ENCODE measurements around the gene SCP2D1.
"Not testable (repeated sequence)": the region's sequence is repeated elsewhere in the genome, so short reads cannot be mapped to it uniquely, and the experiment has no call there.

The SCP2D1 gene

DNA sequence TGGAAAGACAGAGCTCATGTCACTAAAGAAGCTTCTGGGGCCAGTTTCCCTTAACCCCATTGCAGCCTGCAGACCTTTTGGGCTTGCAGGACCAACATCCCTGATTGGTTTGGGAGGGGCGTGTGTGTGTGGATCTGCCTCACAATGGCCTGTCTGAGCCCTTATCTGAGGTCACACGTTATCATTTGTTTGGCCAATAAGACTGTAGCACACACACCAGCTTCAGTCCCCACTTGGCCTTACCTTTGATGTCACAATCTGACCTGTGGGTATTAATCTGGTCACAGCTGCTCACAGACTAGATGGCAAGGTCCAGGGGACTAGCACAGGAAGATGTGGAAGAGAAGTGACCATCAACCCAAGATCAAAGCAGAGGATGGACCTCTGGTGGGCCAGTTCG lies at the start of gene SCP2D1:
SCP2D1 (plus strand) TSS at position 301 of the 400 bp plus-strand sequence; CDS start at position 334, 33 bp downstream.
- no peak for DNase-seq

DNA sequence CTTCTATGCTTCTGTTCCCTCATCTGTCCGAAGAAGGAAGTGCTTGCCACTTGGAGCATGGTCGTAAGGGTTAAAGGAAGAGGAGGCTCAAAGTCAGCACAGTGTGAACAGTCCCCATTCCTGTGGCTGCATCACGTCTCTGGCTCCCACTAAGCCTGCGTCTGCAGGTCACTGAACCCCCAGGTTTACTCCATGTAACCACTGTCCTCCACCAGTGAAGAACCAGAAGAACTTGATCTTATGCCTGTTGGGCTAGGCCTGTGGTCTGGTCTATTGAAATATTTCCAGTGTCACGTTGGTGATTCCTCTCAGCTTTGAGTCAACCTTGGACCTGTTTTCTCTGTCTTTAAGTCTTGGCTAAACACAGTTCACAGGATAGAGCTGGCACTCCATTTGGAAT lies 45.9 kb upstream of the SCP2D1 start:
- DNase-seq, result no peak

DNA sequence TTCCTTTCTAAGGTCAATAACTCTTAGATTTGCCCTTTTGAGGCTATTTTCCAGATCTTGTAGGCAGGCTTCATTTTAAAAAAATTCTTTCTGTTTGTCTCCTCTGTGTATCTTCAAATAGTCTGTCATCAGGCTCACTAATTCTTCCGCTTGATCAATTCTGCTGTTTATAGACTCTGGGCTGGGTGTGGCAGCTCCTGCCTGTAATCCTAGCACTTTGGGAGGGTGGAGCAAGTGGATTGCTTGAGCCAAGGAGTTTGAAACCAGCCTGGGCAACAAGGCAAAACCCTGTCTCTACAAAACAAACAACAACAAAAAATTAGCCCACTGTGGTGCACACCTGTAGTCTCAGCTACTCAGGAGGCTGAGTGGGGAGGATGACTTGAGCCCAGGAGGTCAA lies 40.0 kb upstream of the SCP2D1 start:
- no peak for DNase-seq

DNA sequence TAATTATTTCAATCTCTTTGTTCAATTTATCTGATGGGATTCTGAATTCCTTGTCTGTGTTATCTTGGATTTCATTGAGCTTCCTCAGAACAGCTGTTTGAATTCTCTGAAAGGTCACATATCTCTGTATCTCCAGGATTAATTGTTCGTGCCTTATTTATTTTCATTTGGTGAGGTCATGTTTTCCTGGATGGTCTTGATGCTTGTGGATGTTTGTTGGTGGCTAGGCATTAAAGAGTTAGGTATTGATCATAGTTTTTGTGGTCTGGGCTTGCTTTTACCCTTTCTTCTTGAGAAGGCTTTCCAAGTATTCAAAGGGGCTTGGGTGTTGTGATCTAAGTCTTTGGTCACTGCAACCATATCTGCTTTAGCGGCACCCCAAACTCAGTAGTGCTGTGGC lies 39.4 kb upstream of the SCP2D1 start:
- no peak for DNase-seq

DNA sequence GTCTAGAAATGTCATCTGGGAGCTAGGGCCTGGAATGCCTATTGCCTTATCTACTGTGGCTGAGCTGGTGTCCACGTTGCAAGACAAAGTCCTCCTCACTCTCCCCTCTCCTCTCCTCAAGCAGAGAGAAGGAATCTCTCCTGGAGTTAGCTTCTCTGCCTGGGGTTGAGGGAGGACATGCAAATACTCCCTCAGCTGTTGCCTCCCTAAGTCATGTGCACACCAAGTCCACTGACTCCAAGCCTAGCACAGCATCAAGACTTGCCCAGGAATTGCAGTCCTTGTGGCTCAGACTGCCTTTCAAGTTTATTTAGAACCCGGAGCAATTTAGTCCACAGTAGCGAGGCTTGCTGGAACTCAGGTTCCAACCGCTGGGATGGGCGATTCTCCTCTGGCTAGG lies 38.0 kb upstream of the SCP2D1 start:
- DNase-seq, result no peak

DNA sequence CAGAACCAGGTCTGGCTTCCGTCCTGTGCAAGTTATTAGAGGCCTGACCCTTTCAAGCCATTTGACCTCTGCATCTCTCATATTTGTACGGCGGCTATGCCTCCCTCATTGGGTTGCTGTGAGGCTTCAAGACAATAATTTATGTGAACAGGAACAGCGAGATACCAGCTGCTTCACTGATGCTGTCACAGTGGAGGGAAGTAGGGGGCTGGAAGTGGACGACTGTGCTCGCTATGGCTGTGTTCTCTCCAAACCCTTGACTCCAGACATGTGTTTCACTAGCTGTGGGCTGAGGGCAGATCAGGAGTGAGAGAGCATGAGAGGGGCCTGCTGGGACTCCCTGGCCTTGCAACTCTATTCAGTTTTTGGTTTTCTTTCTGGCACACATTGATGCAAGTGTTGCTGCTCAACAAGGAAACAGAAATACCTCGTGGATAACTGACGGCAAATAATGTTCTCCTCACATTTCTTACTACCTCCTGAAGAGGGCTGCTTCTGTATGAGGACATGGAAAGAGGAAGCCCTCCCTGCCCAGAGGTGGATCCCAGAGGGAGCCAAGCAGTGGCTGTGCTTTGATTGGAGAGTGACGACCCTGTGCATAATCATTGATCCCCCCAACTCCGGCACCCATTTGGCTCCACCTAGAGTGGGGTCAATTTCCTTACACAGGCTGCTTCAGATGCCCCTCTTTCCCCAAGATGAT lies 34.7 kb upstream of the SCP2D1 start:
- peak in 1 of 3 donors; percentile 18 for DNase-seq

DNA sequence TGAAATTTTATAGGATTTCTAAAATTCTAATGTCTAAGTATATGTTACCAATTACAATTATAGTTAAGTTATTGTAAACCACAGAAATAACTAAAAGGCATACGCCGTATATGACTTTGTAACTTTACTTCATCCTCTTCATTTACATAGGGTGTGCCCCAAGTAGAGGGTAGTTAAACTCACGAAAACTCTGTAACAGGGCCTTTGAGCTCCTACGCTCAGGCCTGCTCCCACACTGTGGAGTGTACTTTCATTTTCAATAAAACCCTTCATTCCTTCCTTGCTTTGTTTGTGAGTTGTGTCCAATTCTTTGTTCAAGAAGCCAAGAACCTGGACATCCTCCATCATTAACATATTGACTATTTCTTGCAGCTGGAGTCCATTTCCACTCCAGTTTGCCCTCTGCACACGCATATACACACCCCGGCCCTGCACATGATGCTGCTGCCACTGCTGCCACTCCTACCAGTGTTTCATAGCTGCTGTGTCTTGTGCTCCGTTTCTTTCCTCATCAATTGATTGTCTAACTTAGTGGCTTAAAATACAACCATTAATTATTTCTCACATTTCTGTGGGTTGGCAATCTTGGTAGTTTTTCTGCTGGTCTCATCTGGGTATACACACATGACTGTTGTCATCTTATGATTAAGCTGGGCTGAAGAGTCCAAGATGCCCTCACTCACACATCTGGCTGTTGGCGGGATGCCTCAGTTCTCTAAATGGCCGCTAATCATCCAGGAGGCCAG lies 33.0 kb upstream of the SCP2D1 start:
- DNase-seq, result no peak

DNA sequence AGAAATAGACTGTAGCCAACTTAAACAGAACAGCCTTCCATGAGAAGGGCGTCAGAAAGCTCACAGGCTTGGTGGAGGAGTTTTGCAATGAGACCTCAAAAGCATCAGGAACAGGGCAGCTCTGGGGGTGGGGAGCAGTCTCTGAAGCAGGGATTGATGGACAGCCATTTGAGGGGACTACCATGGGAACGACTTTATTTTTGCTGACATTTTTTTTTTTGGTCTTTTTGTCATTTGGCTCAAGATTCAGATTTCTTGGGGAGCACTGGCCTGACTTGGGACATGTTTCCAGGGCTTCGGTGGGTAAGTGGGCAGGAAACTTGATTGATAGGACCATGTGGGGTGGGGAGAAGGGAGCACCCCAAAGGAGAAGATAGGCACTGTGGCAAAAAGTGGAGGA lies 32.1 kb upstream of the SCP2D1 start:
- no peak for DNase-seq

DNA sequence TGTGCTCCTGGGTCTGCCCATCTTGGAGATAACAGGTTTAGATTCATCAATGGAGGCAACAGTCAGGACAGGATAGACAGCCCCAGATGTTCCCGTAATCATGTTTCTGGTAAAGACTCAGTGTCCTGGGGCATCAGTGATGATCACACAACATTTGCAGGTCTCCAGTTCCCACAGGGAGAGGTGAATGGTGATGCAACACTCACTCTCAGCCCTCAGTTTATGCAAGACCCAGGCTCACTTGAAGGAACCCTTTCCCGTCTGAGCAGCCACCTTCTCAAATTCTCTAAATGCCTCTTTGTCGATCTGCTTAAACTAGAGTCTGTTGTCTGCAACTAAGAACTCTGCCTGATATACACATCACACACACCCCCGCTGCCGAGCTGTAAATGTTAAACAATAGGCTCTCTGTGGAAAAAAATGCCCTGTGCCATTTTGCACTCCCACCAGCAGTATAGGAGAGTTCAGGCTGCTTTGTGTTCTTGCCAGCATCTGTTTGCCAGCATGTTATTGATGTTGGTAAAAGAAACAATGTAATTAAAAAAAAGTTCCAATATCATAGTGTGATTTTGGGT lies 30.1 kb upstream of the SCP2D1 start:
- no peak for DNase-seq

DNA sequence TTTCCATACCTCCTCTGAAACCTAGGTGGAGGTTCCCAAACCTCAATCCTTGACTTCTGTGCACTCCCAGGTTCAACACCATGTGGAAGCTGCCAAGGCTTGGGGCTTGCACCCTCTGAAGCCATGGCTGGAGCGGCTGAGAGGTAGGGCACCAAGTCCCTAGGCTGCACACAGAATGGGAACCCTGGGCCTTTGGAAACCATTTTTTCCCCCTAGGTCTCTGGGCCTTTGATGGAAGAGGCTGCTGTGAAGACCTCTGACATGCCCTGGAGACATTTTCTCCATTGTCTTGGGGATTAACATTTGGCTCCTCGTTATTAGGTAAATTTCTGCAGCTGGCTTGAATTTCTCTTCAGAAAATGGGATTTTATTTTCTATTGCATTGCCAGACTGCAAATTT lies 26.5 kb upstream of the SCP2D1 start:
- not testable (repeated sequence) for DNase-seq

DNA sequence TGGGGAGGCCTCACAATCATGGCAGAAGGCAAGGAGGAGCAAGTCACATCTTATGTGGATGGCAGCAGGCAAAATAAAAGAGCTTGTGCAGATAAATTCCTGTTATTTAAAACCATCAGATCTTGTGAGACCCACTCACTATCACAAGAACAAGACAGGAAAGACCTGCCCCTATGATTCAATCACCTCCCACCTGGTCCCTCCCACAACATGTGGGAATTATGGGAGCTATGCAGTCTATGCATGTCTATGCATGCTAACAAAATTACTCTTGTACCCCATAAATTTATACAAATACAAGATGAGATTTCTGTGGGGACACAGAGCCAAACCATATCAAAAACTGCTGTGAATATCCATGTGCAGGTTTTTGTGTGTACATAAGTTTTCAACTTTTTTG lies 25.6 kb upstream of the SCP2D1 start:
- DNase-seq, result peak in 1 of 3 donors; percentile 11

DNA sequence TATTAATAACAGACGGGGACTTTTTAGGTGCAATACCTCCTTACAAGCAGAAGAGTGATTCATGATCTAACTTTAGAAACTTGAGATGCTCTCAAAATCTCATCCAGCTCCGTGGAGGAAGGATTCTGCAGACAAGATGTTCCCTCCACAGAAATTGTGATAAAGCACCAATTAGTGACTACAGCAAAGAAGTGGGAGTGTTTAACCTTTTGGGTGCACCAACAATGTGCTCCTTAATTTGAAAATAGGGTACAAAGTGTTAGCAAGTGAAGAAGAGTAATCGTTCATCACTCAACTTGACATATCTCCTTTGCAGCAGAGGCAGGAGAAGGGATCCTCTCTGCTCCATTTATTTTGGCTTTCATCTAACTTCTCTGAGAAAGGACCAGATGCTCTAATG lies 22.8 kb upstream of the SCP2D1 start:
- DNase-seq, result no peak

DNA sequence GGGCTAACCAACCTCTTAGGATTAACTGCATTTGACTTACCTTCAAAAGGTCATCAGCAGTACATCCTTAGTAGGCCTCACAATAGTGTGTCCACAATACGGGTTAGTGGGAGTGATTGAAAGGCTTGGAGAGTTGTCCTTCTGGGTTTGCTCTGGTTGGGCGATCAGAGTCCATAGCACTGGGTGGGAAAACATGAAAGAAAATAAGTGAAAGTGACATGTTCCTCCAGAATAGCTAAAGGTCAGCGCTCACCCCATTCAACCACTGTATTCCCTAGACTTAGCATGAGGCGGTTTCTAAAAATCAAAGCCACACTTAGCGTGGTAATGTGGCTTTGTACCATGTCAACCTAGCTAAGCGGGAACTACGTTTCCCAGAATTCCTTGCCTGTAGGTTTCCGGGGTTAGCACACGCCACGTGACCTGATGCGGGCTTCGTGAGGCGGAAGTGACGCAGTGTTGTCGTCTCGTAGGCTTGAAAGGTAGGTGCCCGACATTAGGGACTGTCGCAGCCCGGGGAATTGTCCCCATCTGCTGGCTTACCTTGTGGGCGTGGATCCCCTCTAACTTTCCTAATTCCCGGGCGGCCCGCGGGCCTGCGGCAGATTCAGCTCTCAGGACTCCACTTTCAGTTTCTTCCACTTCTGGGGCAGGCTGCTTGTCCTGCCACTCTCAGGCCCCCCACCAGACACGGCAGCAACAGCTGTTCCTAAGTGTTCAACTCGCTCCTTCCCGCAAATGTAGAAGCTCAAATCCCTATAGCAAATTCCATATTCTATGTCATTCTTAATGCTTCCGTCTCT lies 19.8 kb upstream of the SCP2D1 start:
- DNase-seq, result peak; percentile 93 to 95 (median 93)

DNA sequence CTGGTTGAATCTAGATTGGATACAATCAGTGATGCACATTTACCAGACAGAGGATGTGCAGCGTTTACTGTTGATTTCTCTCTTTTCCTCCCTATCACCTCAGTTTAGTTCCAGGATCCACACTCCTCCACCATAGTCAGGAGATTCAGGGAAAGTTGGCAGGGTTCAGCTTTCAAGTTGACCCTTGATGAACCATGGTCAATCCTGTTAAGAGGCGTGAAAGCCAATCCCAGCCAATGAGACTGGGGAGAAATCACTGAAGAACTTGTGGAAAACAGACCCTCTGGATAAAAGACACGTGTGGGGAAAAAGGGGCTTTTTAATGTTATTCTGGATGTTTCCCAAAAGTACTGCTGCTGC lies 19.2 kb upstream of the SCP2D1 start:
- no peak for DNase-seq

DNA sequence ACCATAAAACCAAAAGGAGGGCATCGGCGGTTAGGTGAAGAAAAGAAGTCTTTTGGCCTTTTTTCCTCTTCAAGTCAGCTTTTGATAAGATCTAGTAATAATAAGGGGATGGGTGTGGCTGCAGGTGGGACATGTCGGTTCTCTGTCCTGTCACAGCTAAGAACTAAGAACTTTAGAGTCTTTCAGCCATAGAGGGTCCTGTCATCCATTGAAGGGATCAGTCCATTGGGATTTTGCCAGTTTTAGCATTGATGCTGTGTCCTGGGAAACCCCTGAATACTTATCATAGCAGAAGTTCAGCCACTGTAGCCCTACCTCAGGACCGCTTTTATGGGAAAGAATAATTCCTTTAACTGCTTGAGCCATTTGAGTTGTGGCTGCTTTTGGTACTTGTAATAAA lies 18.2 kb upstream of the SCP2D1 start:
- DNase-seq, result no peak

DNA sequence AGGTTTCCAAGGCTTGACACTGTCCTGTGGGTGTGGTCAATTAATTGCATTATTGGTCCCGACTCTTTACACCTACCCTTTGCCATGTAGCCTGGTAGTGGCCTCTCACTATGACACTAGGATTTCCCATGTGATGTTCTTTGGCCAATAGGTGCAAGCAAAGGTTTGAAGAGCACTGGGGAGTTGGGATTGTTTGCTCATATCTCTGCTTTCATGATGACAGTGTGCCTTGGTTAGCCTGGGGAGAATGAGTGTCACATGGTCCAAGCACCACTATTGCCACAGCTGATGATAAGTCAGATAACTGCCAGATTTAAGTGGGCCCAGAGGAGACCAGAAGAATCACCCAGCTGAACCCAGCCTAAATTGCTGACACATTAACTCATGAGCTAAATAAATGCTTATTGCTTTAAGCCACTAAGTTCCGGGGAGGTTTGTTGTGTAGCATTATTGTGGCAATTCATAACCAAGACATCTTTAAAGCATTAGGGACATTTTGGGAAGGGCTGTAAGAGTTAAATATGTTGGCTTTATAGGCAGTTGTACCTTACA lies 17.2 kb upstream of the SCP2D1 start:
- DNase-seq, result no peak

DNA sequence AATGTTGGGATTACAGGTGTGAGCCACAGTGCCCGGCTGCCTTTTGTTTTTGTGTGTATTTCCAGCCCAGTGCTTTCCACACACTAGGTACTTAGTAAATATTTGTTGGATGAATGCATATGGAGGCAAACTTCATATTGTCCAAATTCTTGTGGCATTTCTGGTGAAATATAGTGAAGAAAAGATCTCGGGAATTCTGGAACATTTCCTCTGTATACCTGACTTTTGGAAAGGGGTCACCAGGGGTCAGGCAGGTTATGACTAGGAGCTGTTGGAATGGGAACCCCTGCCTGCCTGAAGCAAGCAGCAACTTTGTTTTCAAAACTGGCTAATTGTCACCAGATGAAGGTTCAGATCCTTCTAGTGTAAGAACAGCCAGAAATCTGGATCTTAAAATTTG lies 12.1 kb upstream of the SCP2D1 start:
- DNase-seq, result no peak

DNA sequence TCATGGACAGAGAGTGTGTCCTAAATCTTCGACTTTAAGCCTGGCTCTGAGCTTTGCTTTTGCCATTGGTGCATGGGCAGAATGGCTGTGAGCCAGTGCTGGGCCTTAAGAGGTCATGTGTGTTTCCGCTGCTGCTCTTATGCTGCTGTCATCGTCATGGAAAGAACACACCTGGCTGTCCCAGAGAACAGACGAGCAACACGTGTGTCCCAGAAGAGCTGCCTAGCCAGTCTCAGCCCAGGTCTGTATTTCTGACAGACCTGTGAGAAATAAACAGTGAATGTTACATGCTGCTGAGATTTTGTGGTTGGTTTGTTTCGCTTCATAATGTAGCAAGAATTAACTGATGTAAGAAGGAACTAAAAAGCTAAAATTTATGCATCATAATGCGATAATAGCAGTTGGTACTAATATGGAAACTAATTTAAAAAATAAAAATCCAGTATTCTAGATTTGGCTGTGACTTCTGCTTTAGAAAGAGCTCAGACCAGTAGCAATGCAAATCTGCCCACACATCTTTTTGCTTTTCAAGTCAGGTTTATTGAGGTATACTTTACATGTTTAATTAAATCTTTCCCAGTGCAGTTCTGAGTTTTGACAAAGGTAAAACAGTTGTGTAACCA lies 11.5 kb upstream of the SCP2D1 start:
- DNase-seq, result no peak

DNA sequence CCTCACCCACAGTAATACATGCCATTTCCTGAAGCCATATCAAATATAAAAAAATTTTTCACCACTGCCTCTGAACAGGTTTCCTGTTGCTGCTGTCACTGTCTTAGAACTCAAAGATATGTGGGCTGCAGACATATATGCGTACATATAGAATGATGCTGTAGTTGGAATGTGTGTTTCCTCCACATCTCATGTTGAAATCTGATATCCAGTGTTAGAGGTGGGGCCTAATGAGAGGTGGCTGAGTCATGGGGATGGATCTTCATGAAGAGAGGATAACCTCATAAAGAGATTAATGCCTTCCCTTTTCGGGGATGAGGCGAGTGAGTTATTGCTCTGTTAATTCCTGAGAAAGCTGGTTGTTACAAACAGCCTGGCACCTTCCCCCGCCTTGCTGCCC lies 7.7 kb upstream of the SCP2D1 start:
- DNase-seq, result no peak

DNA sequence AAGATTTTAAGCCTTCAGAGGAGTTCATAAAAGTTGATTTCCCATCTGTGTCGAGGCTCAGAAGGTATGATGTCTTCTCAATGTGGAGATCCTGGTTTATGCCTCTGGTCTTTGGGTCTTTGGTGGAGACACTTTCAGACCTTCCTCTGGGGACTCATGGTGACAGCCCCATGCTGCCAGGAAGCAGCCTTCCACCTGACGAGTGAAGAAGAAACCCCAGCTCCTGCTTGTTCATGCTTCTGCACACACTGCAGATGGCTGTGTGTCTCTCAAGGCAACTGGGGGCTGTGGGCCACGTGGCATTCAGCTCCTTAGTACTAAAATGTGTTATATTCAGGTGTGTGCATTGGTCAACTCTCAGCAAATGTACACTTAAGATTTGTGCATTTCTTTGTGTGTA lies 4.9 kb upstream of the SCP2D1 start:
- no peak for DNase-seq

DNA sequence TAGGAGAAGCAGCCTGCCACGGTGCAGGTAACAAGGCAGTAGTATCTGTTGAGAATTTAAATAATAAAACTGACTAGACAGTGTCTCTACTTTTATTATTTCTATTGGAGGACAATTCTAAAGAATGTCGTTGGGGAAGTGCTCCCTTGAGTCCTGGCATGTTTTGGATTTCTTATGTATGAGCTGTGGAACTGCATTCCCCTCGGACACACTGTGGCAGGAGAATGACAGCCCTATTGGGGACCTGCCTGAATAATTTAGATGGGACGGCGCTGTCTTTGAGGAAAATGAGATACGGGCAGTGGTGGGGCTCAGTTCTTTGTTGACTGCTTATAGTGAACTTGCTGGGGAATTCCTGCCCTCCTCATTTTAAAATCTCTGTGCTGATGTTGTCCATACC lies 2.4 kb upstream of the SCP2D1 start:
- no peak for DNase-seq

DNA sequence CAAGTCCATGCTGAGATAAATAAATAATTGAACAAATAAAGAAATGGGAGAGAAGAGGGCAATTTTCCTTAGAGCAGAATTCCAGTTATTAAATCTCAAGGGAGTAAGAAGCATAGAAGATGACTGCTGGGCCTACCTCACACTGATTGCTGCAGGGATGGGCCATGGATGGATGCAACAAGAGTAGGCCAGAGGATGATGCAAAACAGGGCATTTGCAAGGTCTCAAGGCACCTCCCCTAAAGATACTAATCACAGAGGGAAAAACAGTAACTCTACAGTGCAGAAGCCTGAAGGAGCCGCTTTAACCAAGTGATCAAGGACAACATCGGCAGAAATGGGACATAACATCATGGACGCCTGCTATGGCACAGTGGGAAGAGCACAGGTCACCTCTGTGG lies 1.7 kb upstream of the SCP2D1 start:
- no peak for DNase-seq
